K562 (cell line): ENCODE data around the gene URGCP. TPM values are rescaled to one million over a fixed set of nuclear protein-coding genes. Genes with fewer than 3 reads are reported as not detected.

ENCODE experiments used
- ATF7 ChIP-seq: fragments of 450-650 bp; IDR thresholded peaks from 2 replicates; pipeline ENCODE4 v1.7.1; 2014; ENCODE audit warnings: mild to moderate bottlenecking, moderate library complexity
- FOS ChIP-seq: IDR thresholded peaks from 3 replicates; pipeline ENCODE4 v1.6.1; 2011; ENCODE audit not compliant: insufficient read length; ENCODE audit errors: extremely low read depth
- HMG20B ChIP-seq: fragments of 250-450 bp; sonication (Bioruptor Pico); IDR thresholded peaks from 2 replicates; pipeline ENCODE4 v1.5.0; 2021; ENCODE audit warnings: mild to moderate bottlenecking
- ILK ChIP-seq: fragments of 450-650 bp; IDR thresholded peaks from 2 replicates; pipeline ENCODE4 v1.6.1; 2016; ENCODE audit warnings: missing genetic modification characterization, low read depth, mild to moderate bottlenecking, missing compliant biosample characterization, moderate library complexity, borderline replicate concordance
- MYNN ChIP-seq, 2 experiments: sonication (generic); formaldehyde crosslinking in 1 of 2; IDR thresholded peaks; 2 replicates each; pipeline versions ENCODE4 v1.5.0 to v1.6.1; 2016 to 2020; ENCODE audit warnings: antibody characterized with exemption in 1 of 2, missing genetic modification reagents in 1 of 2
- NRF1 ChIP-seq, 2 experiments: fragments of 450-650 bp; IDR thresholded peaks in 1 of 2; conservative IDR thresholded peaks in 1 of 2; 2 replicates each; pipeline ENCODE4 v1.6.1; 2014; ENCODE audit warnings: mild to moderate bottlenecking in 2 of 2
- SIN3B ChIP-seq: fragments of 450-650 bp; IDR thresholded peaks from 2 replicates; pipeline ENCODE4 v1.6.1; 2017; ENCODE audit warnings: low read depth, mild to moderate bottlenecking, moderate library complexity
- ZFP36 ChIP-seq: fragments of 150-350 bp; IDR thresholded peaks from 2 replicates; pipeline ENCODE4 v1.6.1; 2018; ENCODE audit warnings: low read length, low read depth; ENCODE audit not compliant: partially characterized antibody
- ZNF263 ChIP-seq: sonication (generic); formaldehyde crosslinking; IDR thresholded peaks from 2 replicates; pipeline ENCODE4 v1.8.0; 2022; ENCODE audit warnings: mild to moderate bottlenecking, missing genetic modification reagents, borderline replicate concordance
- polyA plus RNA-seq, 8 experiments: library from polyadenylated mRNA; depleted of rRNA in 4 of 8; stranded (reverse) in 5 of 8; unstranded in 3 of 8; fragments of >200 nt; fragmentation: Nextera tagmentation in 2 of 8; fragmentation: Illumina TruSeq in 1 of 8; extraction: Ambion mirVana in 2 of 8; extraction: Trizol in 1 of 8; gene quantifications; 2 replicates each; pipeline versions ENCODE4 v1.2.1 to v1.2.3, GENCODE V29; 2011 to 2014; ENCODE audit warnings: inconsistent platforms in 1 of 8, missing spikeins in 1 of 8
- total RNA-seq, 7 experiments: library from RNA; depleted of rRNA in 6 of 7; stranded (reverse); fragments of >200 nt in 6 of 7; fragmentation: Illumina TruSeq in 2 of 7; extraction: Trizol in 2 of 7; gene quantifications; 2 replicates each; pipeline versions ENCODE4 v1.2.1 to v1.2.3, GENCODE V29; 2011 to 2021; ENCODE audit warnings: low replicate concordance in 1 of 7
- TF ChIP-seq, protein P1 (sequence below): fragments of 150-350 bp; conservative IDR thresholded peaks from 2 replicates; pipeline ENCODE4 v1.6.1; 2014; ENCODE audit warnings: low read length
- TF ChIP-seq, protein P2 (sequence below), 2 experiments: fragments of 450-650 bp; conservative IDR thresholded peaks; 2 replicates each; pipeline ENCODE4 v1.6.1; 2017; ENCODE audit warnings: mild to moderate bottlenecking in 2 of 2, moderate library complexity in 2 of 2
- TF ChIP-seq, protein P3 (sequence below), 2 experiments: IDR thresholded peaks in 1 of 2; conservative IDR thresholded peaks in 1 of 2; 2 replicates each; pipeline ENCODE4 v1.6.1; 2016; ENCODE audit warnings: low read depth in 2 of 2, mild to moderate bottlenecking in 1 of 2, missing compliant biosample characterization in 1 of 2, missing genetic modification characterization in 1 of 2, moderate library complexity in 1 of 2
- TF ChIP-seq, protein P4 (sequence below): sonication (generic); formaldehyde crosslinking; IDR thresholded peaks from 2 replicates; pipeline ENCODE4 v1.8.0; 2022; ENCODE audit warnings: mild to moderate bottlenecking, missing genetic modification reagents

The URGCP gene
- total and polyA plus RNA-seq, 9 of the 15 experiments (the other 6 are each of a cell fraction or from before 2014, with no cell fraction given), result 1.7 to 25.8 (median 12.5) TPM

DNA sequence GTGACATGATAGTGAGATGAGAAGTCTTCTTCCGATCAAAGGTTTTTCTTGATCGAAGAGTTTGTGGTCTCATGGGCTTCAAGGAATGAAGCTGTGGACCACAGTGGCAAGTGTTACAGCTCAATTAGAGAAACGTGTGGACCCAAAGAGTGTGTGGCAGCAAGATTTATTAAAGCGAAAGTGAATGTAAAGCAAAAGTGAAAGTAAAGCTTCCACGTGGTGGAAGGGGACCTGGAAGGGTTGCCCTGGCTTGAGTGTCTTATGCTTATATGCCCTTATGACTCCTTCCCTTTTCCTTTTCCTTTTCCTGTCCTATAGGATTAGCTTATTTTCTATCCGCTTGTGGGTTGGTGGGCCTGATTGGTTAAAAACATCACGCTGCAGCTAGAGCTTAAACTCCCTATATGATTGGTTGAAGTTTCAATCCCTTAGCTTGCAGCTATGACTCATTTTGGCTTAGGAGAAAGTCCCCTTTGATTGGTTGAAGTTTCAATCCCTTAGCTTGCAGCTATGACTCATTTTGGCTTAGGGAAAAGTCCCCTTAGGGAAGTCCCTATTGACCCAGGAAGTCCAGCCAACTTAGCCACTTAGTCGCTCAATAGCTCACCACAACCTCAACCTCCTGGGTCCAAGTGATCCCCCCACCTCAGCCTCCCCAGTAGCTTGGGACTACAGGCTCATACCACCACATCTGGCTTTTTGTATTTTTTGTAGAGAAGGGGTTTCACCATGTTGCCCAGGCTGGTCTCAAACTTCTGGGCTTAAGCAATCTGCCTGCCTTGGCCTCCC lies 71.7 kb downstream of the URGCP start (continued):
- TF ChIP-seq, protein P1, sequence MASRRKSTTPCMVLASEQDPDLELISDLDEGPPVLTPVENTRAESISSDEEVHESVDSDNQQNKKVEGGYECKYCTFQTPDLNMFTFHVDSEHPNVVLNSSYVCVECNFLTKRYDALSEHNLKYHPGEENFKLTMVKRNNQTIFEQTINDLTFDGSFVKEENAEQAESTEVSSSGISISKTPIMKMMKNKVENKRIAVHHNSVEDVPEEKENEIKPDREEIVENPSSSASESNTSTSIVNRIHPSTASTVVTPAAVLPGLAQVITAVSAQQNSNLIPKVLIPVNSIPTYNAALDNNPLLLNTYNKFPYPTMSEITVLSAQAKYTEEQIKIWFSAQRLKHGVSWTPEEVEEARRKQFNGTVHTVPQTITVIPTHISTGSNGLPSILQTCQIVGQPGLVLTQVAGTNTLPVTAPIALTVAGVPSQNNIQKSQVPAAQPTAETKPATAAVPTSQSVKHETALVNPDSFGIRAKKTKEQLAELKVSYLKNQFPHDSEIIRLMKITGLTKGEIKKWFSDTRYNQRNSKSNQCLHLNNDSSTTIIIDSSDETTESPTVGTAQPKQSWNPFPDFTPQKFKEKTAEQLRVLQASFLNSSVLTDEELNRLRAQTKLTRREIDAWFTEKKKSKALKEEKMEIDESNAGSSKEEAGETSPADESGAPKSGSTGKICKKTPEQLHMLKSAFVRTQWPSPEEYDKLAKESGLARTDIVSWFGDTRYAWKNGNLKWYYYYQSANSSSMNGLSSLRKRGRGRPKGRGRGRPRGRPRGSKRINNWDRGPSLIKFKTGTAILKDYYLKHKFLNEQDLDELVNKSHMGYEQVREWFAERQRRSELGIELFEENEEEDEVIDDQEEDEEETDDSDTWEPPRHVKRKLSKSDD, result no peak
- TF ChIP-seq ATF7, result 0 out of 2 replicates have a peak, but pooled peaks have one; percentile 39
- TF ChIP-seq MYNN (IDR thresholded peaks at IDR 0.05), result no peak
- no peak for TF ChIP-seq MYNN (CRISPR knock-in tag; IDR thresholded peaks at IDR 0.05)
- TF ChIP-seq ILK (tag), result no peak
- TF ChIP-seq, protein P2, sequence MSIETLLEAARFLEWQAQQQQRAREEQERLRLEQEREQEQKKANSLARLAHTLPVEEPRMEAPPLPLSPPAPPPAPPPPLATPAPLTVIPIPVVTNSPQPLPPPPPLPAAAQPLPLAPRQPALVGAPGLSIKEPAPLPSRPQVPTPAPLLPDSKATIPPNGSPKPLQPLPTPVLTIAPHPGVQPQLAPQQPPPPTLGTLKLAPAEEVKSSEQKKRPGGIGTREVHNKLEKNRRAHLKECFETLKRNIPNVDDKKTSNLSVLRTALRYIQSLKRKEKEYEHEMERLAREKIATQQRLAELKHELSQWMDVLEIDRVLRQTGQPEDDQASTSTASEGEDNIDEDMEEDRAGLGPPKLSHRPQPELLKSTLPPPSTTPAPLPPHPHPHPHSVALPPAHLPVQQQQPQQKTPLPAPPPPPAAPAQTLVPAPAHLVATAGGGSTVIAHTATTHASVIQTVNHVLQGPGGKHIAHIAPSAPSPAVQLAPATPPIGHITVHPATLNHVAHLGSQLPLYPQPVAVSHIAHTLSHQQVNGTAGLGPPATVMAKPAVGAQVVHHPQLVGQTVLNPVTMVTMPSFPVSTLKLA (conservative IDR thresholded peaks at IDR 0.05), result peak; percentile 92 to 93
- TF ChIP-seq SIN3B, result no peak
- no peak for TF ChIP-seq ZNF263 (CRISPR knock-in tag)
- TF ChIP-seq HMG20B (CRISPR knock-in tag), result no peak
- no peak for TF ChIP-seq FOS
- TF ChIP-seq, protein P3, sequence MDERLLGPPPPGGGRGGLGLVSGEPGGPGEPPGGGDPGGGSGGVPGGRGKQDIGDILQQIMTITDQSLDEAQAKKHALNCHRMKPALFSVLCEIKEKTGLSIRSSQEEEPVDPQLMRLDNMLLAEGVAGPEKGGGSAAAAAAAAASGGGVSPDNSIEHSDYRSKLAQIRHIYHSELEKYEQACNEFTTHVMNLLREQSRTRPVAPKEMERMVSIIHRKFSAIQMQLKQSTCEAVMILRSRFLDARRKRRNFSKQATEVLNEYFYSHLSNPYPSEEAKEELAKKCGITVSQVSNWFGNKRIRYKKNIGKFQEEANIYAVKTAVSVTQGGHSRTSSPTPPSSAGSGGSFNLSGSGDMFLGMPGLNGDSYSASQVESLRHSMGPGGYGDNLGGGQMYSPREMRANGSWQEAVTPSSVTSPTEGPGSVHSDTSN (CRISPR knock-in tag; IDR thresholded peaks at IDR 0.05; ENCODE audit: low read depth), result no peak
- TF ChIP-seq, protein P3 (tag; conservative IDR thresholded peaks at IDR 0.05; ENCODE audit: low read depth), result peak; percentile 53; the same call in 1 of the 2 replicates
- TF ChIP-seq, protein P4, sequence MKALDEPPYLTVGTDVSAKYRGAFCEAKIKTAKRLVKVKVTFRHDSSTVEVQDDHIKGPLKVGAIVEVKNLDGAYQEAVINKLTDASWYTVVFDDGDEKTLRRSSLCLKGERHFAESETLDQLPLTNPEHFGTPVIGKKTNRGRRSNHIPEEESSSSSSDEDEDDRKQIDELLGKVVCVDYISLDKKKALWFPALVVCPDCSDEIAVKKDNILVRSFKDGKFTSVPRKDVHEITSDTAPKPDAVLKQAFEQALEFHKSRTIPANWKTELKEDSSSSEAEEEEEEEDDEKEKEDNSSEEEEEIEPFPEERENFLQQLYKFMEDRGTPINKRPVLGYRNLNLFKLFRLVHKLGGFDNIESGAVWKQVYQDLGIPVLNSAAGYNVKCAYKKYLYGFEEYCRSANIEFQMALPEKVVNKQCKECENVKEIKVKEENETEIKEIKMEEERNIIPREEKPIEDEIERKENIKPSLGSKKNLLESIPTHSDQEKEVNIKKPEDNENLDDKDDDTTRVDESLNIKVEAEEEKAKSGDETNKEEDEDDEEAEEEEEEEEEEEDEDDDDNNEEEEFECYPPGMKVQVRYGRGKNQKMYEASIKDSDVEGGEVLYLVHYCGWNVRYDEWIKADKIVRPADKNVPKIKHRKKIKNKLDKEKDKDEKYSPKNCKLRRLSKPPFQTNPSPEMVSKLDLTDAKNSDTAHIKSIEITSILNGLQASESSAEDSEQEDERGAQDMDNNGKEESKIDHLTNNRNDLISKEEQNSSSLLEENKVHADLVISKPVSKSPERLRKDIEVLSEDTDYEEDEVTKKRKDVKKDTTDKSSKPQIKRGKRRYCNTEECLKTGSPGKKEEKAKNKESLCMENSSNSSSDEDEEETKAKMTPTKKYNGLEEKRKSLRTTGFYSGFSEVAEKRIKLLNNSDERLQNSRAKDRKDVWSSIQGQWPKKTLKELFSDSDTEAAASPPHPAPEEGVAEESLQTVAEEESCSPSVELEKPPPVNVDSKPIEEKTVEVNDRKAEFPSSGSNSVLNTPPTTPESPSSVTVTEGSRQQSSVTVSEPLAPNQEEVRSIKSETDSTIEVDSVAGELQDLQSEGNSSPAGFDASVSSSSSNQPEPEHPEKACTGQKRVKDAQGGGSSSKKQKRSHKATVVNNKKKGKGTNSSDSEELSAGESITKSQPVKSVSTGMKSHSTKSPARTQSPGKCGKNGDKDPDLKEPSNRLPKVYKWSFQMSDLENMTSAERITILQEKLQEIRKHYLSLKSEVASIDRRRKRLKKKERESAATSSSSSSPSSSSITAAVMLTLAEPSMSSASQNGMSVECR, result peak; percentile 52; the same call in 1 of the 2 replicates
- no peak for TF ChIP-seq ZFP36
- TF ChIP-seq NRF1 (conservative IDR thresholded peaks at IDR 0.05 in 1 of 2, IDR thresholded peaks at IDR 0.05 in 1 of 2), result no peak
